GM12878 (cell line): ENCODE results near the gene RAB3IL1. TPM values are rescaled to one million over a fixed set of nuclear protein-coding genes. Genes with fewer than 3 reads are reported as not detected.

Source experiments
- ATAC-seq: fragments of 200-7000 bp; cut with Tn5 transposase; 3 replicates; pipeline ENCODE4 v1.9.1; 2020; ENCODE audit warnings: mild to moderate bottlenecking, moderate library complexity
- BruUV-seq: library from RNA; stranded (reverse); fragments of 400-500 nt; replicated peaks from 2 replicates; lab custom pipeline; 2021; lab: Mats Ljungman, UMichigan
- CTCF ChIA-PET: fragments of 300-600 bp; sonication (Branson Sonifier 250); formaldehyde crosslinking; extraction: SDS; loops from one replicate; lab custom pipeline; 2021; ENCODE audit warnings: inconsistent platforms; lab: Yijun Ruan, JAX
- POLR2A ChIA-PET: fragments of 350-600 bp; formaldehyde crosslinking; extraction: SDS; loops from one replicate; lab custom pipeline; 2021; ENCODE audit warnings: inconsistent platforms; lab: Charles Lee
- RAD21 ChIA-PET: fragments of 300-600 bp; sonication (Branson Sonifier 250); formaldehyde crosslinking; loops from one replicate; lab custom pipeline; 2023; ENCODE audit warnings: antibody characterized with exemption; ENCODE audit not compliant: unreplicated experiment; lab: Charles Lee
- SMC1A ChIA-PET: fragments of 300-600 bp; sonication (Branson Sonifier 250); formaldehyde crosslinking; loops from one replicate; lab custom pipeline; 2023; ENCODE audit not compliant: unreplicated experiment, uncharacterized antibody; lab: Charles Lee
- DNase-seq: peaks from one replicate; pipeline ENCODE4 v3.0.0-alpha.2; 2011; ENCODE audit warnings: low read depth, low spot score
- FAIRE-seq: peaks from 3 replicates; lab custom pipeline; 2011; peaks lifted over from hg19 to GRCh38; lab: Jason Lieb, UNC
- H2AFZ ChIP-seq: 2 replicates; pipeline ENCODE4 v1.6.0; 2011; ENCODE audit warnings: low read depth, low read length, control low read depth; ENCODE audit not compliant: control insufficient read depth
- H3K27ac ChIP-seq: 2 replicates; pipeline ENCODE4 v1.5.1; 2011; ENCODE audit warnings: control low read depth; ENCODE audit not compliant: control insufficient read depth, insufficient read depth
- H3K27me3 ChIP-seq, 2 experiments: replicated peaks in 1 of 2; 2 replicates each; pipeline versions ENCODE4 v1.6.0 to v1.6.1; 2011; ENCODE audit warnings: low read length in 1 of 2; ENCODE audit not compliant: control insufficient read depth in 2 of 2, insufficient read depth in 2 of 2
- H3K36me3 ChIP-seq, 2 experiments: 2 replicates each; pipeline ENCODE4 v1.5.1; 2011; ENCODE audit warnings: low read length in 1 of 2; ENCODE audit not compliant: control insufficient read depth in 2 of 2, insufficient read depth in 2 of 2
- H3K4me1 ChIP-seq: 2 replicates; pipeline ENCODE4 v1.6.1; 2011; ENCODE audit warnings: mild to moderate bottlenecking, low read length, moderate library complexity, mixed read lengths; ENCODE audit not compliant: control insufficient read depth, insufficient read depth
- H3K4me2 ChIP-seq: 2 replicates; pipeline ENCODE4 v1.6.0; 2011; ENCODE audit warnings: control low read depth; ENCODE audit not compliant: control insufficient read depth, insufficient read depth
- H3K4me3 ChIP-seq: fragments of 200-600 bp; sonication (generic); 2 replicates; pipeline ENCODE4 v1.5.1; 2016
- H3K79me2 ChIP-seq: 2 replicates; pipeline ENCODE4 v1.6.0; 2011; ENCODE audit warnings: low read length; ENCODE audit not compliant: control insufficient read depth, insufficient read depth
- H3K9ac ChIP-seq: 2 replicates; pipeline ENCODE4 v1.8.0; 2011; ENCODE audit warnings: low read length, control low read depth, mixed read lengths; ENCODE audit not compliant: control insufficient read depth, insufficient read depth
- H3K9me3 ChIP-seq: replicated peaks from 3 replicates; pipeline ENCODE4 v1.5.1; 2011; ENCODE audit warnings: mild to moderate bottlenecking, low read length; ENCODE audit not compliant: control insufficient read depth, insufficient read depth
- H4K20me1 ChIP-seq: 2 replicates; pipeline ENCODE4 v1.6.0; 2011; ENCODE audit not compliant: control insufficient read depth, insufficient read depth
- BHLHE40 ChIP-seq, 2 experiments: fragments of 450-650 bp in 1 of 2; IDR thresholded peaks; 2 replicates each; pipeline ENCODE4 v1.6.1; 2011 to 2017; ENCODE audit warnings: low read depth in 2 of 2, borderline replicate concordance in 1 of 2, improper control_type of control experiment in 1 of 2, low read length in 1 of 2, mild to moderate bottlenecking in 1 of 2
- CEBPB ChIP-seq, 2 experiments: fragments of 150-350 bp in 1 of 2; IDR thresholded peaks; 2 replicates each; pipeline ENCODE4 v1.6.1; 2012 to 2014; ENCODE audit warnings: low read depth in 2 of 2, low read length in 2 of 2, borderline replicate concordance in 1 of 2, inconsistent platforms in 1 of 2
- CEBPZ ChIP-seq: fragments of 150-350 bp; IDR thresholded peaks from 2 replicates; pipeline ENCODE4 v1.6.1; 2016; ENCODE audit warnings: low read depth, low read length
- EED ChIP-seq: sonication (generic); IDR thresholded peaks from 2 replicates; pipeline ENCODE4 v1.6.1; 2016; ENCODE audit warnings: antibody characterized with exemption, low read depth
- MEF2A ChIP-seq: IDR thresholded peaks from 2 replicates; pipeline ENCODE4 v1.6.1; 2011; ENCODE audit warnings: low read depth, mild to moderate bottlenecking, low read length, moderate library complexity; ENCODE audit not compliant: insufficient read depth
- NKRF ChIP-seq: fragments of 450-650 bp; conservative IDR thresholded peaks from 2 replicates; pipeline ENCODE4 v1.6.1; 2017; ENCODE audit warnings: mild to moderate bottlenecking, moderate library complexity
- SMARCA5 ChIP-seq: fragments of 450-650 bp; IDR thresholded peaks from 2 replicates; pipeline ENCODE4 v1.6.1; 2017; ENCODE audit warnings: mild to moderate bottlenecking
- TCF3 ChIP-seq: IDR thresholded peaks from 2 replicates; pipeline ENCODE4 v1.6.1; 2012; ENCODE audit warnings: low read depth, mild to moderate bottlenecking, low read length, borderline replicate concordance; ENCODE audit not compliant: insufficient read depth
- USF2 ChIP-seq: IDR thresholded peaks from 2 replicates; pipeline ENCODE4 v1.6.1; 2011; ENCODE audit warnings: low read depth, low read length, improper control_type of control experiment, borderline replicate concordance
- WRNIP1 ChIP-seq: IDR thresholded peaks from 2 replicates; pipeline ENCODE4 v1.6.1; 2011; ENCODE audit warnings: low read depth, low read length, improper control_type of control experiment, borderline replicate concordance
- ZBTB4 ChIP-seq: fragments of 450-650 bp; formaldehyde crosslinking; IDR thresholded peaks from 2 replicates; pipeline ENCODE4 v1.4.0; 2022; ENCODE audit warnings: mild to moderate bottlenecking, moderate library complexity
- WGBS: methylation state at CpG from one replicate; pipeline ENCODE4 v1.1.6; 2016; ENCODE audit warnings: low lambda C conversion rate; ENCODE audit not compliant: insufficient replicate concordance, insufficient coverage; ENCODE audit errors: missing lambda C conversion rate; 5-methylcytosine and 5-hydroxymethylcytosine counted together
- in situ Hi-C: fragments of 300-500 bp; cut with MboI; formaldehyde crosslinking; loops from 9 replicates; pipeline ENCODE4 v1.14.3; 2018; ENCODE audit warnings: mixed read lengths
- intact Hi-C: fragments of 100-400 bp; cut with micrococcal nuclease; formaldehyde crosslinking; loops from one replicate; pipeline ENCODE4 v1.14.2; 2022; ENCODE audit not compliant: unreplicated experiment
- polyA plus RNA-seq, 11 experiments: library from polyadenylated mRNA; depleted of rRNA in 4 of 11; unstranded in 6 of 11; stranded (reverse) in 5 of 11; fragments of >200 nt; fragmentation: Nextera tagmentation in 4 of 11; fragmentation: Illumina TruSeq in 1 of 11; extraction: Ambion mirVana in 4 of 11; extraction: Trizol in 1 of 11; gene quantifications; 1 replicate in 1 of 11; 2 replicates in 10 of 11; pipeline versions ENCODE4 v1.2.1 to v1.2.3, GENCODE V29; 2011 to 2016; ENCODE audit warnings: inconsistent platforms in 2 of 11, missing spikeins in 2 of 11, low read depth in 1 of 11
- total RNA-seq, 4 experiments: library from RNA; depleted of rRNA in 3 of 4; stranded (reverse); fragments of >200 nt in 3 of 4; fragmentation: Illumina TruSeq in 1 of 4; extraction: Trizol in 1 of 4; gene quantifications; 2 replicates each; pipeline versions ENCODE4 v1.2.1 to v1.2.3, GENCODE V29; 2013 to 2021

RAB3IL1 gene
- total and polyA plus RNA-seq, 10 of the 15 experiments (the other 5 are each of a cell fraction or from before 2014, with no cell fraction given), result 0.04 TPM; not detected in 9

GRCh38 chr11:61947486-61948210 lies 30.3 kb upstream of the RAB3IL1 start:
- POLR2A ChIA-PET, result interaction anchor here (0.6 to 1.4 kb wide), 4 partner anchors 16 to 163 kb away, joined by 3 to 4 read pairs (median 3); no protein-coding TSS in a partner anchor
- ATAC-seq (peak; percentile 93), DNase-seq (no peak), FAIRE-seq (peak; percentile 97)
- intact Hi-C loops, result loop anchor here (1.0 to 2.0 kb wide), 5 partner anchors 48 to 150 kb away; no protein-coding TSS in a partner anchor
- H3K4me3 ChIP-seq, result no peak overlapping the region
- H3K27ac ChIP-seq, result no peak overlapping the region
- no peaks in the 10 kb centered on the region for H3K36me3 ChIP-seq
- CTCF ChIA-PET, result interaction anchor here (0.6 to 8.2 kb wide), 44 partner anchors 10 to 630 kb away, joined by 3 to 188 read pairs (median 4); partner anchors contain the start of genes FADS3, FEN1, FTH1 and INCENP
- H3K9ac ChIP-seq, result no peak overlapping the region
- SMC1A ChIA-PET, result interaction anchor here (0.7 to 7.1 kb wide), 25 partner anchors 14 to 161 kb away, joined by 3 to 86 read pairs (median 5); partner anchors contain the start of gene FTH1
- in situ Hi-C loops, result no loop called here
- H3K27me3 ChIP-seq, result no peaks in the 10 kb centered on the region; a peak in 1 of 4 replicates
- BruUV-seq, result no TSS peak
- H3K4me1 ChIP-seq, result no peaks in the 10 kb centered on the region
- H3K79me2 ChIP-seq, result no peaks in the 10 kb centered on the region
- no peaks in the 10 kb centered on the region for H3K9me3 ChIP-seq
- H4K20me1 ChIP-seq, result no peaks in the 10 kb centered on the region
- WGBS, result 2% methylated on average over 8 of the region's 8 CpGs
- RAD21 ChIA-PET, result interaction anchor here (0.6 to 7.3 kb wide), 26 partner anchors 10 to 309 kb away, joined by 3 to 96 read pairs (median 5); partner anchors contain the start of gene FTH1
- no peak overlapping the region for H3K4me2 ChIP-seq
- peak overlapping the region; percentile 50; the same call in 1 of the 2 replicates for H2AFZ ChIP-seq
- TF ChIP-seq CEBPZ (no peak), SMARCA5 (peak; percentile 71; the same call in 1 of the 2 replicates), TCF3 (no peak), EED (no peak), CEBPB (IDR thresholded peaks at IDR 0.05; ENCODE audit: borderline replicate concordance in 1 of 2, low read depth in 2 of 2, low read length in 2 of 2) (no peak), NKRF (no peak), USF2 (no peak), ZBTB4 (no peak), MEF2A (no peak), BHLHE40 (IDR thresholded peaks at IDR 0.05; ENCODE audit: borderline replicate concordance in 1 of 2, low read depth in 2 of 2, low read length in 1 of 2) (0 out of 4 replicates have a peak, but pooled peaks of 1 of the 2 experiments have one; percentile 7), WRNIP1 (no peak)
